HG02763 (cell line): ENCODE measurements around the gene BABAM2.
"Not testable (repeated sequence)": the region's sequence is repeated elsewhere in the genome, so short reads cannot be mapped to it uniquely, and the experiment has no call there.

Experiments used
- ATAC-seq: cut with Tn5 transposase; IDR thresholded peaks from one replicate; pipeline ENCODE4 v1.9.1; 2021; ENCODE audit warnings: mild to moderate bottlenecking, moderate library complexity; ENCODE audit not compliant: unreplicated experiment

BABAM2 gene

DNA sequence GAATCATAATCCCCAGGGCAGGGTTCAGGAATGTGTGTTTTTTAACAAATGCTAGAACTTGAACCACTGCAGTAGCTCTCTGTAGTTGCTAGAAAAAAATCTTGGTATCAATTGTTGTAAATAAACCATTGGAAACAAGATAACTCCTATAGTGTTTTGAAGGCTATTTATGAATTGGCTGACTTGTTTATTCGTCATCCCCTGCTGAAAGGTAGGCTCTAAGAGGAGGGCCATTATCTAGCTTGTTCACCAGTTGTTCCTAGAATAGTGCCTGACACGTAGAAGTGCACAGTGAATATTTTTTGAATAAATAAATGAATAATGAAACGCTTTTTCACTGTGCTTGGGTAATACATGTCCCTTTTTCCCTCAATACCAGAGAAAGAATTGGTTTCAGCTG lies 211.4 kb downstream of the BABAM2 start:
- ATAC-seq, result no peak

DNA sequence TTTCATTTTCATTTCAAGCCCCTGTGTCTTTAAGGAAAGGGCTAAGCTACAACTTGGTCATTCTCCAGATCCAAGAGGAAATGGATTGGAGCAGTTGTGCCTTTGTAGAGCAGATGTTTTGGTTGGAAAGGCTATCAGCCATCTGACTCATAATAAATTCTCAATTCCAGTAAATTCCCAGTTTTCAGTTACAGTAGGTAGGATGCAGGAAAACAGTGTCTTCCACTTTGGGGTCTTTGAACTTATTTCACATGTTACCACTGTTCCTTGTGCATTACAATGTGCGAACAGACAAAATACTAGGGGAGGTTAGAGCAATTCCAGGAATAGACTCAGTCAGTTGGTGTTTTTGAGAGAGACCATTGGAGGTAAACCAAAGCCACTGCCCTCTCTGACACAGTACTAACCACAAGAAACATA lies 211.9 kb downstream of the BABAM2 start:
- no peak for ATAC-seq

DNA sequence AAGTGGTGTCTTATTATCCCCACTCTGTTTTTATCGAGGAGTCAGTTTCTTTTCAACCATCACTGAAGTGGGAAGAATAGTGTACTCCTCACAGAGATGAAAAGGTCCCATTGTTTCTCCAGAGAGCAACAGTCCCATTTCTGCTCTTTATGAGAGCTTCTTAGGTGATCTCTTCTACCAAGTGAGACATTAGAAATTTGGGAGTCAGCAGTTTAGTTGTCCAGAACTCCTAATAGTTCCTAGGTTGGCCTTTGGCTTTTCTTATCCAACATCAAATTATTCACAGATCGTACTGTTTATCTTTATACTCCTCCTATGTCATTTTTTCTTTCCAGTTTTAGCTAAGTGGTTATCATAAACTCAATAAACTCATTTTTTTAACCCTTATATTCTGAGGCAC lies 213.1 kb downstream of the BABAM2 start:
- ATAC-seq, result no peak

GRCh38 chr2:28108143-28108542 lies 217.6 kb downstream of the BABAM2 start:
- no peak for ATAC-seq

DNA sequence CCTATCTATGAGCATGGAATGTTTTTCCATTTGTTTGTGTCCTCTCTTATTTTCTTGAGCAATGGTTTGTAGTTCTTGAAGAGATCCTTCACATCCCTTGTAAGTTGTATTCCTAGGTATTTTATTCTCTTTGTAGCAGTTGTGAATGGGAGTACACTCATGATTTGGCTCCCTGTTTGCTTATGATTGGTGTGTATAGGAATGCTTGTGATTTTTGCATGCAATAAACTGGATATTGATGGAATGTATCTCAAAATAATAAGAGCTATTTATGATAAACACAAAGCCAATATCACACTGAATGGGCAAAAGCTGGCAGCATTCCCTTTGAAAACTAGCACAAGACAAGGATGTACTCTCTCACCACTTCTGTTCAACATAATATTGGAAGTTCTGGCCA lies 223.2 kb downstream of the BABAM2 start:
- ATAC-seq, result not testable (repeated sequence)

- no peak for ATAC-seq
Observed at GRCh38 chr2:28117104-28117596, 226.6 kb downstream of the BABAM2 start.

GRCh38 chr2:28119631-28120030 lies 229.1 kb downstream of the BABAM2 start:
- no peak for ATAC-seq

DNA sequence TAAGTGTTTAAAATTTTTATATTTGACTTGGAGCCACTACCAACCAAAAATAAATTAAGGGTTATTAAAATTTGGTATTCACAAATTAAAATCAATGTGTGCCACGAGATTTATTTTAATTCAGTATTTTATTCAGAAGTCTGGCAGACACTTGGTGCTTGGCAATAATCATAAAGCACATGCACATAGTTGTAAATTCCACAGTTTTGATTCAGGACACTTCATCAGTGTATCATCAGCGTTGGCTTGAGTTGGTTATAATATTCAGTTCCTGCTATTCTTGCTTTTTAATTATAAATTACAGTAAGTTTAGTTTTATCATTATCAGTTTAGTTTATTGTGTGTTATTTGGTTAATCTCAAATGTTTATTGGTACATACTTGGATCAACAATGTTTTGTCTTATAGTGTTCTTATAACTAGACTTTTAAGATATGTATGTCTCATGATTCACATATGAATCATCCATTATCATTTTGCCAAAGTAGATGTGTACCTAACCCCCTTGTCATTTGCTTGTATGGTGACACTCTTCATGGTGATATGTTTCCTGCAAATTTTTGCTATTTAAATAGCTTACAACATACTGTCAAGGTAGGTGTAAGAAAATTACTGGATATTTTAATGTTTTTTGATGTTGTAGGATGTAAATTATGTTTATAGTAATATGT lies 237.9 kb downstream of the BABAM2 start:
- ATAC-seq, result no peak

GRCh38 chr2:28129955-28130695 lies 239.6 kb downstream of the BABAM2 start:
- no peak for ATAC-seq

DNA sequence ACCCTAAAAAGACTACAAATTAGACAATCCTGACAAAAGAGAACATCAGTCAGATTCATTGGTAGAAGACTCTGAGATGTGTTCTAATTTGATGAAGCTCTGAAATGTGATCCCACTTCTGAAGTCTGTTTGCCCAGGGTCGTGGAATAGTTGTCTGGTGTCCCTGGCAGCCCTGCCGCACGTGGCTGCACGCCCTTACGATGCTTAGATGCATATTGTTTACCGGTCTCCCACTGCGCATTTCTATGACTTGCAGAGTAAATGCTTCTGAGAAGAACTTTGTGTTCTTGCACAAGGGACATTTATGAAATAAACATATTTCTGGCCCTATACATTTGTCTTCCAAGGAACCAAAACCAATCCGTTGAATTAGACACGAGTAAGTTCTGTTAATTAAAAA lies 243.2 kb downstream of the BABAM2 start:
- no peak for ATAC-seq

DNA sequence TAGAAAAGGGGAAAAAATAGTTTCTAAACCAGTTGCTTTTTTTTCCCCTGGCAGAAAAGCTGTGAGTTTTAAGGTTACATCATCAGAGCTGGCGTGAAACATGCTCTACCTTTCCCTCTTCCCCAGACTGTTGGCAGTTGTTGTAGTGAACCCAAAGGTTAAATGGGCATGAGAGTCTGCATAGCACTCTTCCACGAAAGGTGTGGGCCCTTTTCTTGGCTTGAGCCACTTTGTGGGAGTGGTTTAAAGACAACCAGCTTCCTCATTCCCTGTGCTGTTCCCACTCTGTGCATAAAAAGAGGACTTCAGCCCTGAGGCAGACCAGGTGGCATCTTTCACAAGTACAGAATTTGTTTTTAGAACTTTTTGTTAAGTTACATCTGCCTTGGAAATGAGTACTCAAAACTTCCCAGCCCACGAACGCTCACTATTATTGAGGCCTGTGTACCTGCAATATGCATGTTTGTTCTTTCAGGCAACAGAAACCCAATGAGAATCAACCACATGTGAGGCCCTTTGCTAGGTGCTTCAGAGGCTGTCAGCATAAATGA lies 243.8 kb downstream of the BABAM2 start:
- no peak for ATAC-seq

DNA sequence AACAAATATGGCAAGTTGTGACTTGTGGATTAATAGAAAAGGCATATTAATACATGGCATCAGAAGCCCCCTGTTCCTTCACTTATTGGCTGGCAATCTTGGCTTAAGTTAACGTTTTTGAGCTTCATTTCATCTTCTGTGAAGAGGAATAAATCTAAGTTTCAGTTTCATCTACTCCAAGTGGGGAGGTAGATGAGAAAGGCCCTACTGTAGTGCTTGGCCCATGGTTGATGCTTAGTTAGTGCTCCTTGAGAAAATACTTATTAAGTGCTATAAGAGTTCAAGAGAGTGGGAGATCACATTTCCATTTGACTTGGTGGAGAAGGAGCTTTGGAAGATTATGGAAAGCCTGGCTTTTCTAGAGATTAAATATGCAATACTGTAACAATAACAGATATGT lies 244.3 kb downstream of the BABAM2 start:
- no peak for ATAC-seq

DNA sequence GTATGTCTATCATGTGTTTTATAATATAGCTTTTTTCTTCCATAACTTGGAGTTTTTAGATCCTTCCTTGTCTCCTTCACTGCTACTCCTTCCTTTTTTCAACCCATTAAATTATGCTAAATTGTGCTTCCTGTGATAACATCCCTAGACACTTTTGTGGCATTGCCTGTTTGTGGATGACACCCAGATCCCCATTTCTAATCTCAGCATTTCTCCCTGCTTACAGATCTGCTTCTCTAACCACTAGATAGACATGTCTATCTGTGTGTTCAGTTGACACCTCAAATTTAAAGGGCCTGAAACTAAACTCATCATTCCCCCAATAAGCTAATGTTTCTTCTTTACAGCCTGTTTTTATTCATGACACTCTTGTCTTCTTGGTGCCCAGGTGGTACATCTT lies 244.8 kb downstream of the BABAM2 start:
- no peak for ATAC-seq

DNA sequence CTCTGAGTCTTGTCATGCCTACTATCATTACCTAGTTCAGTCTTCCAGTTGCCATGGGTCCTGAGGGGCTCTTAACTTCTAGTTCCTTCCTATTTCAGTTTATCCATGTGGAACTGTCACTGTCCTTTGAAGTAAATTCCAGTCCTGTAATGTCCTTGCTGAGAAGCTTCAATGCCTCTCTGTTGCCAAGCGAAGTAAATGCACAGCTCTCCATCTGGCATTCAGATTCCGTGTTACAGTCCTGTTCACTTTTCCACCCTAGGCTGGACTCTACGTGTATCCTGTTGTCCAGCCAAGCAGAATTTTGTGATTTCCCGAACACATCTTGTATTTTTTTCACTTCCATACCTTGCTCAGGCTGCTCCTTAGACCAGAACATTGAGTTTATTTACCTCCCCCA lies 245.3 kb downstream of the BABAM2 start:
- no peak for ATAC-seq

- ATAC-seq, result no peak
Observed at GRCh38 chr2:28136556-28136955, 246.0 kb downstream of the BABAM2 start.

GRCh38 chr2:28137221-28137620 lies 246.7 kb downstream of the BABAM2 start:
- ATAC-seq, result no peak

DNA sequence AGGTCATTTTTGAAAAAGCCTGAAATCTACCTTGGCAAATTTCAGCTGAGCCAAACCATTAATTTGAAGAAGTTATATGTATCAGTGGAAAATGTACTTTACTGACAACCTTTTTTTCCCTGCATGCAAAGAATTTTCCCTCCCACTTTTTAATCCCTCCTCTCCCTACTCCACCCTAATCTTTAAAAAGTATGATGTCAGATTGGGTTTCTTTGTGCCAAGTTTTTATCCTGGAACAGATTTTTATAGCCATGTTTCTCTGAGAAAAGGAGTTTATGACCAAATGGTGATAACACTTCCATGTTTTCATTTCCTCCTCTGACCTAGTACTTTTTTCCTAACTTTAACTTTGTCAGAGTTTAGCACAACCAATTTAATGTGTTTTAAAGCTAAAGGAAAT lies 251.9 kb downstream of the BABAM2 start:
- ATAC-seq, result no peak

DNA sequence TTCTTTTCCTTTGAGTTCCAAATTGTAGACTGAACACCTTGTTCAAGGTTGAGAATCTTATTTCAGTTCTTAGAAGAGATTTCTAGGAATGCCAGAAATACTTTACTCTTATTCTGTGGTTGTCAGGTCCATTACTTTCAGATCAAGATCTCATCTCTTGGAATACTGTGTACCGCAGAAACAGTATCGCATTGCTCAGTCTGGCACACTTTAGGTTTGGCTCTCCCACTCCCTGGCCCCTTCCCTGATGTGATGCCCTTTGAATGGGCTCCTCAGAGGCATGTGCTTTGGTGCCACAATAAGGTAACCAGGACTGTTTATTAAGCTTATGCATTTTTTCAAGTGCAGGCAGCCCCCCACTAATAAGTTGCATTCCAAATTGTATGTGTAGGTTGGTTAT lies 257.5 kb downstream of the BABAM2 start:
- ATAC-seq, result no peak

GRCh38 chr2:28148566-28148965 lies 258.0 kb downstream of the BABAM2 start:
- ATAC-seq, result no peak

DNA sequence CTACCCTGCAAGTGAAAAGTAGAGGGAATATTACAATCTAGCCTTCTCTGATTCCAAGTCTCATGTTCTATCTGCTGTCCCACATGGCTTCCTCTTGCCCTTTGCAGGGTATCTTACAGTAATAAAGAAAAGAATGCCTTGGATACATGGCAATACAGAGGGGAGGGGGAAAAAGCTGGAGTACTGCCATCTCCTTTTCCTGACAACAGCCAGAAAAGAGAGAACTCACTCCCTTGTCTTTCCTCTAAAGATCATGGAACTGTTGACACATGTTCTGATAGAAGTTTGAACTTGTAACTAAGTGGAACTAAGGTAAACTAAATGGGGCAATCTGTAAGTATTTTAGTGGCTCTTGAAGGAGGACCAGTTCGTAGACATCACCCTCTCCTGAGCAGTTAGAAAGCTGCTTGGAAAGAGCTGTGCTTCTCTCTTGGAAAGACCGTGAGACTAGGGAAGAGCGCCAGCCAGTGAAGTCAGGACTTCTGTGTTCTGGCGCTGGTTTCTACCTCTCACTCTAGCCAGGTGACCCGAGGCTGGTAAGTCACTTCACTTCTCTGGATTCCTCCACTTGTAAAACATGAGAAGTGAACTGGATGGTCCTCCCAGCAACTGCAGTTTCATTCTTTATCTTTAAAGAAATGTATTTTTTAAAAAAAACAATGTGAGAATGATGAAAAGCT lies 259.8 kb downstream of the BABAM2 start:
- no peak for ATAC-seq

DNA sequence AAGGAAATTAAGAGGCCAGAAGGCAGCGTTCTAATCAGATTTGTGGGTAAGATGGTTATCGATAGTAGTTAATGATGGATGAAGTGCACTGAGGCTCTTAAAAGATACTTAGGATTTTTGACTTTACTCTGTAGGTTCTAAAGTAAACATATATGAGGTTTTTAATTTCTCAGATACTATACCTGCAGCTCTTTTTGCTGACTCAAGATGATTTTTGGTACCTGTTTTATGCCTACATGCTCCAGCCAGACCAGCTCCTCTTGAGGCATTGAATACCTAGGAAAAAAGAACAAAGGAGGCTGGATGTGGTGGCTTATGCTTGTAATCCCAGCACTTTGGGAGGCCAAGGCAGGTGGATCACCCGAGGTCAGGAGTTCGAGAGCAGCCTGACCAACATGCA lies 260.5 kb downstream of the BABAM2 start:
- no peak for ATAC-seq
